GM18951 (cell line): Measurements from ENCODE around the gene MCU.

Source experiments
- POLR2A ChIP-seq: IDR thresholded peaks from 4 replicates; pipeline ENCODE4 v1.6.1; 2011; ENCODE audit warnings: mild to moderate bottlenecking; ENCODE audit not compliant: insufficient read length, insufficient read depth; ENCODE audit errors: extremely low read depth
- in situ Hi-C: fragments of 300-500 bp; cut with MboI; formaldehyde crosslinking; loops from one replicate; pipeline ENCODE4 v1.12.0; 2022; ENCODE audit warnings: low sequenced_read_pairs, mixed read lengths, inconsistent platforms; ENCODE audit not compliant: unreplicated experiment

Gene MCU

DNA sequence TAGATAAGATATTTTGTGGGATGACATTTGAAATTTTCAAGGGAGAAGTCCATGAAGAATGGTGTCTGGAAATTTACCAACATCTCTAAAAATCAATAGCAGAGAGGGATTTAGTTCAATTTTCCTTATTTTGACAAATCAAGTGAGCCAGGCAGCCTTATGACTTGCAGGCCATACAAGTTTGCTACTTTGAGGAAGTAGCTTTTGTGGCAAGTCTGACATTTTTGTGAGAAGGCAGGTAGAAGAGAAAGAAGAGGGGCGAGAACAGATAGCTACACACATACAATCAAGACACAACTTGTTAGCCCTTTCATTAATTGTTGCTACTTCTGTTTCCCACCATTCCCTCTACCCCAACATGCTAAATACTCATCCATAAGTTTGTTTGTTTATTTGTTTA lies 127.1 kb downstream of the MCU start:
- in situ Hi-C loops: no loop called here
- TF ChIP-seq POLR2A: no peak

DNA sequence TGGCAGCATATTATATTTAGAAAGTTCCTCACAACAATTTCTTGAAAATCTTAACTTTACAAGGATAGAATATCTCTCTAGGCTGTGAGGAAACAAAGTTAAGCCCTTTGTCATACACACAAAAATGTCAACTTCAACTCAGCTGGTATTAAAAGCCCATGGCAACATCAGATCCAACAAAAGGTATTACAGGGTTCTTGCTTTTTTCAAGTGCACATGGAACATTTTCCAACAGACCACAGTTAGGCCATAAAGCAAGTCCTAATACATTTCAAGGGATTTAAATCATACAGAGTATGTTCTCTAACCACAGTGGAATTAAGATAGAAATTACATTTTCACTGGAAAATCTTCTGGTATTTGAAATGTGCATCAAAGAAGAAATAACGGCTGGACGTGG lies 129.7 kb downstream of the MCU start:
- in situ Hi-C loops: no loop called here
- no peak for TF ChIP-seq POLR2A

DNA sequence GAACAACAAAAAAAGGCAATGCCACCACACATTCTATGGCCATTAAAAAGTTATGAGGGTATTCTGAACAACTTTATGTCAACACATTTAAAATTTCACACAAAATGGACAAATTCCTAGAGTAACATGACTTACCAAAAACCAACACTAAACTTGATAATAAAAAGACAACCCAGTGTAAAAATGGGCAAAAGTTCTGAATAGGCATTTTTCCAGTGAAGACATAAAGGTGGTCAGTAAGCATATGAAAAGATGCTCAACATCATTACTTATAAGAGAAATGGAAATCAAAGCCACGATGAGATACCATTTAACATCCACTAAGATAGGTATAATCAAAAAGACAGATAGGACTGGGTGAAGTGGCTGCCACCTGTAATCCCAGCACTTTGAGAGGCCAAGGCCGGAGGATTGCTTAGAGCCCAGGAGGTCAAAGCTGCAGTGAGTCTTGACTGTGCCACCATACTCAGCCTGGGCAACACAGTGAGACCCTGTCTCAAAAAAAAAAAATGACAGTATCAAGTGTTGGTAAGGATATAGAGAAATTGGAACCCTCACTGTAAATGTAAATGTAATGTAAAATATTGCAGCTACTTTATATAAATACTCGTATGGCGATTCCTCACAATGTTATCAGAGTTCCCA lies 130.5 kb downstream of the MCU start:
- TF ChIP-seq POLR2A: no peak
- in situ Hi-C loops: no loop called here

DNA sequence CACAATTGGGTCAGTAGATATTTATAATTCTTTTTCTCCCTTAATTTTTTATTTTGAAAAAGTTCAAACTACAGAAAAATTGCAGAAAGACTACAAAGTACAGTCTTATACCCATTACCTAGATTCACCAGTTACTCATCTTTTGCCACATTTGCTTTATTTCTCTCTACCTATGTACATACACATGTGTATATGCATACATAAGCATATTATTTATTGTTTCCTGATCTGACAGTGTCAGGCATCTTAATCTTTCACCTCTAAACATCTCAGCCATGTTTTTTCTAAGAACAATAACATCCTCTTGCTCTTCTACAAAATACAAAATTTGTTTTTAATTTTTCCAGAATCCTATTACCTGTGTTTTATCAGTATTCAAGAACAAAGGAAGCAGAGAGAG lies 133.2 kb downstream of the MCU start:
- in situ Hi-C loops: no loop called here
- no peak for TF ChIP-seq POLR2A

DNA sequence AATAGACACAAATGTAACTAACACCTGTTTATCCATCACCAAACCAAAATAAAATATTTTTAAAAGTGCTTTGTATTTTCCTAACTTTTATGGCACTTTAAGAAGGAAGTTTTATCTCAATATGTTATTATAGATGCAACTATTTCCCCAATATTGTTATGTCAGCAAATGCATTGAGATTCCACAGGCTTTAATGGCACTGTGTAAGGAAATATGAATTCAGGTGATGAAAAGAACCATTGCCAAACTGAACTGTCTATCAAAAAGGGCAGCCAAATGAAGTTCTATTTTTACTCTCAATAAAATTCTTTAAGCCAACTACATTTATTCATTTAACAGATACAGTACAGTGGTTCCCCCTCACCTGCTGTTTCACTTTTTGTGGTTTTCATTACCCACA lies 134.4 kb downstream of the MCU start:
- TF ChIP-seq POLR2A: no peak
- in situ Hi-C loops: no loop called here

DNA sequence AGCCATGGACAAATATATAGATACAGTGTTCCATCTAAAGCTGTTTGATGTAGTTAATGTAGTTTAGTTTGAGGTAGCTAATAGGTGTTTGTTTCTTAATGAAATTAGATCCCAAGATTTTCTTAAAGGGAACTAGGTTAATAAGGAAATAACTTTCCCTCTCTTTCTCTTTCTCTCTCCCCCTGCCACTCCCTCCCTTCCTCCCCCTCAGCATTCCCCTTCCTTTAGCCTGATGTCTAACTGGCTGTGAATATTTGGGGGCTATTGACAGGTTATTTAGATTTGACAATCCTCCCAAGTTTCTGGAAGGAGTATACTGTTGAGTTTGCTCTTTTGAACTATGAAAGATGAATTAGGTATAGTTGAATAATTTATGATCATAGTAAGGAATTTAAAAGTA lies 136.4 kb downstream of the MCU start:
- in situ Hi-C loops: no loop called here
- TF ChIP-seq POLR2A: no peak

DNA sequence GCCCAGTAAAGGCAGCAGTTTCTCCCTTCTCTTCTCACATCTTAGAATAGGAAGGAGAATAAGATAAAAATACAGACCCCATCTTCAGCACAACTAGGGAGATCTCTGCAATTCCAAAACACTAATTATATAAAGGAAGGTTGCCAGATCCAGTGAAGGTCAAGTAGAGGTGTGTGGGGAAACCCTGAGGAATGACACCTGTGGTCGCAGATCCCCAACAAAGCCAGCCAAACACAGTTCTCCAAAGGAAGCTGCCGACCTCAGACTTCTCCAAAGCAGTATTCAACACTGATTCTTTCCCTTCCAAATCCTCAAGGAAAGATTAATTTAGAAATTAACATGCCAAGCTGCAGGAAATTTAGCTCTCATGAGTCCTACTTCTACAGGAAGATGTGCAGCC lies 138.7 kb downstream of the MCU start:
- in situ Hi-C loops: loop anchor here (5.0 kb wide), 1 partner anchor 468 kb away; no protein-coding TSS in a partner anchor
- TF ChIP-seq POLR2A: no peak

DNA sequence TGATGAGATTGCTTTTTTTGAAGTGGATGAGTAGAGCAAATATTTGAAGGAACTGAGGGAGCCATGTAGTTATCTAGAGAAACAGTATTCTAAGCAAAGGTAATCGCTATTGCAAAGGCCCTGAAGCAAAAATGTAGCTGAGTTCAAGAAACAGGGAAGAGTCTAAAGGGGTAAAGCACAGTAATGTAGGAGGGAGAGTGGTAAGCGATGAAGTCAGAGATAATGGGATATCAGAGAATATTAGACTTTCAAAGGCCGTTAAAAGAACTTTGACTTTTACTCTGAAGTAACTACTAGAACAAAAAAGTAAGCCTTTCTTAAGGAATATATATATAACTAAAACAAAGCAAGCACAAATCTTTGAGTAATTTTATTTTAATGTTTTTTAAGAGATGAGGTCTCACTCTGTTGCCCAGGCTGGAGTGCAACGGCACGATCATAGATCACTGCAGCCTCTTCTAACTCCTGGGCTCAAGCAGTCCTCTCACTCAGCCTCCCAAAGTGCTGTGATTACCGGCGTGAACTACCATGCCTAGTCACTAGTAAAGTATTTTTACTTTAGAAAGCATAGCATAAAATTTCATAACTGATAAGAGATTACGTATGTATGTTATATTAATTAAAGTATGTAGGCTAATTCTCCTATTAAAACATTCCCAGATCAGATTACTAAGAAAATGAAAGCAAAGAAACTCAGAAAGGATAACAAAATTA lies 139.9 kb downstream of the MCU start:
- in situ Hi-C loops: loop anchor here (5.0 kb wide), 1 partner anchor 470 kb away; no protein-coding TSS in a partner anchor
- TF ChIP-seq POLR2A: no peak

DNA sequence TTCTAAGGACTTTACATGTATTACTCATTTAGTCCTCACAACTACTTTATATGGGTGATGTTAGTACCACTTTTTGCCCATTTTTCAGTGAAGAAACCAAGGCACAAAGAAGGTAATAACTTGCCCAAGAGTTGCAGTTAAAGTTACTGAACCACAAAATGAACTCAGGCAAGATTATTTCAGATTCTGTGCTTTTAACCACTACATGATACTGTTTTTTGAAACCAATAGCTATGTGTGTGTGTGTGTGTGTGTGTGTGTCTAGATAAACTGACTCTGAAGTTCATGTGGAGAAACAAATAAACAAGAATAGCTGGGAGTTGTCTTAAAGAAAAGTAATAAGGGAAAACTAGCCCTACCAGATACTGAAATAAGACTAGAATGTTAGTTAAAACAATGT lies 140.8 kb downstream of the MCU start:
- in situ Hi-C loops: loop anchor here (5.0 kb wide), 1 partner anchor 470 kb away; no protein-coding TSS in a partner anchor
- no peak for TF ChIP-seq POLR2A

DNA sequence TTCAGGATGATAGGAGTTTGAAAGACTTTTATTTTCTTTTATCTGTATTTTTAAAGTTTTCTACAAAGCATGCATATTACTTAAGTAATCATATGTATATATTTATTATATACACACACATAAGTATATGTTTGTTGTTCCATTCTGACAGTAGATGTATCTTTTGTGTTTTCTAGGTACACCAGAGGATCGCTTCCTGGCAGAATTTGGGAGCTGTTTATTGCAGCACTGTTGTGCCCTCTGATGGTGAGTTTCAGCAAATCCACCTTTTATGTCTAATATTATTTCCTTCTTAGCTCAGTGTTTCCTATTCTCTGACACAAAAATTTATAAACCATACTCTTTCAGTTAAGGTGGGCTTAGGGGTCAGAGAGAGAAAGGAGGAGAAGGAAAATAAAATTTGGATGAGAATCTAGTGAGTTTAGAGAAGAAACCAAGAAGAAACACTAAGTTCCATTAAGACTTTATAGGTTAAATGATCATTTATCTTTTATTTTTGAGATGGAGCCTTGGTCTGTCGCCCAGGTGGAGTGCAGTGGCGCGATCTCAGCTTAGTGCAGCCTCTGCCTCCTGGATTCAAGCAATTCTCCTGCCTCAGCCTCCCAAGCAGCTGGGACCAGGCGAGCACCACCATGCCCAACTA lies 142.4 kb downstream of the MCU start:
- in situ Hi-C loops: loop anchor here (5.0 kb wide), 1 partner anchor 472 kb away; no protein-coding TSS in a partner anchor
- no peak for TF ChIP-seq POLR2A

DNA sequence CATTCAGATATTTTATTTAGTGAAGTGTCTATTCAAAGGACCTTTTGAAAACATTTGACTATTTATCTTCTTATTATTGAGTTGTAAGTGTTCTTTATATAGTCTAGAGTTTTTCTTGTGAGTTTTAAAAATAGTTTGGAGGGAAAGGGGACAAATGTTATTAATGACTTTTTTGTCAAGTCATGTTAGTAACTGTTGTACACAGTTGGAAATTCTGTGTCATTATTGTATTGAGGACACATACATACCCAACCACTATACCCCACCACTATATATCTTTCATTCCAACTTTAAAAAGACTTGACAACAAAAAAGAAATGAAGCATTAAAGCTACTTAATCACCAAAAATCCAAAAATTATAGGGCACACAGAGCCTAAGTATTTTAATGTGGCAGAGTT lies 148.4 kb downstream of the MCU start:
- TF ChIP-seq POLR2A: no peak
- in situ Hi-C loops: no loop called here

DNA sequence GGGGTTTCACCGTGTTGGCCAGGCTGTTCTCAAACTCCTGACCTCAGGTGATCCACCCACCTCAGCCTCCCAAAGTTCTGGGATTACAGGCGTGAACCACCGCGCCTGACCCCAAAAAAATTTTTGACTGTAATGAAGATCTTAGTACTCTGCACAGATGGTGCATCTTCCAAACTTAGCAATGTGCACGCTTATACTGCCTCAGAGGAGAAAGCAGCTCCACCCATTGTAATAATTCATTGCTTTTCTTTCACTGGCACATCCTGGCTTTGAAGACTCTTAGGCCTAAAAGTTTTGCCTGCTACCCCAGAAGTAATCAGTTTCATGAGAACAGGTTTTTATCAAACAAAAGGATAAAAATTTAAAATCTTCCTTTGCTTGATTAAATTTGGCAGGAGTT lies 149.5 kb downstream of the MCU start:
- TF ChIP-seq POLR2A: no peak
- in situ Hi-C loops: no loop called here

DNA sequence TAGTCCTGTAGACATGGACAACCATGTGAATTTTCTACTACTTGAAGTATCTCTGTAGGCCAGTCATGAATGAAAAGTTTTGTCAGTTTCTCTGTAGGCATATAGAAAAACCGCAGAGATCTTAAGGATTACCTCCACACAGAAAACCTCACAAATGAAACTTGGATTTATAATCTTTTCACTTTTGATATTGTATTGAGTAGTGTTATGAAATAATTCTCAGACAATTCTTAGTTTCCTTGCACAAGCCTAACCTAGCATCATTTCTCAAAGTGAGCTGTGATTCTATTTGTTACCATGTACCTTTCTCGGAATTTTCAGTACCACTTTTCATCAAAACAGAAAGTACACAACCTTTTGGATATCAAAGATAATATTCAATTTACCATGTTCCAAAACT lies 150.2 kb downstream of the MCU start:
- no peak for TF ChIP-seq POLR2A
- in situ Hi-C loops: no loop called here

DNA sequence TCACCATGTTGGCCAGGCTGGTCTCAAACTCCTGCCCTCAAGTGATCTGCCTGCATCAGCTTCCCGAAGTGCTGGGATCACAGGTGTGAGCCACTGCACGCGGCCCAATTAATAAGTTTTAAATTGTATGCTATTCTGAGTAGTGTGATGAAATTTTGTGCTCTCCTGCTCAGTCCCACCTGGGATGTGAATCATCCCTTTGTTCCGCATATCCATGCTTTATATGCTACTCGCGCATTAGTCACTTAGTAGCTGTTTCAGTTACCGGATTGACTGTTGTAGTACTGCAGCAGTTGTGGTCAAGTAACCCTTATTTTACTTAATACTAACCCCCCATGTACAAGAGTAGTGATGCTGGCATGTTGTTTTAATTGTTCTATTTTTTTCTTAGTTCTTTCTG lies 154.3 kb downstream of the MCU start:
- no peak for TF ChIP-seq POLR2A
- in situ Hi-C loops: no loop called here
